Left lung (tissue), 10 donors: ENCODE measurements around the gene ERC2. TPM values are rescaled to one million over a fixed set of nuclear protein-coding genes. Genes with fewer than 3 reads are reported as not detected.
"Not testable (repeated sequence)": the region's sequence is repeated elsewhere in the genome, so short reads cannot be mapped to it uniquely, and the experiment has no call there.

Experiments used
- ATAC-seq: fragments of 200-7000 bp; cut with Tn5 transposase; one replicate; pipeline ENCODE4 v1.9.1; 2020; ENCODE audit warnings: moderate library complexity
- DNase-seq, 4 donors: peaks; one replicate each; pipeline ENCODE4 v3.0.0-alpha.2; 2013 to 2020
- H3K27ac ChIP-seq, 2 donors: fragments of 200-600 bp; sonication (generic) in 1 of 2; one replicate each; pipeline versions ENCODE4 v1.5.0 to v1.8.0; 2020 to 2021
- H3K27me3 ChIP-seq, 2 donors: fragments of 200-600 bp; sonication (generic) in 1 of 2; one replicate each; pipeline versions ENCODE4 v1.5.0 to v1.8.0; 2020 to 2021
- H3K36me3 ChIP-seq, 2 donors: fragments of 200-600 bp; sonication (generic) in 1 of 2; one replicate each; pipeline versions ENCODE4 v1.5.0 to v1.8.0; 2020 to 2021
- H3K4me1 ChIP-seq, 2 donors: fragments of 200-600 bp; one replicate each; pipeline ENCODE4 v1.8.0; 2021
- H3K4me3 ChIP-seq, 2 donors: fragments of 200-600 bp; sonication (generic) in 1 of 2; one replicate each; pipeline versions ENCODE4 v1.5.0 to v1.8.0; 2020 to 2021; ENCODE audit warnings: mild to moderate bottlenecking in 1 of 2
- H3K9me3 ChIP-seq, 2 donors: fragments of 200-600 bp; sonication (generic) in 1 of 2; one replicate each; pipeline versions ENCODE4 v1.5.0 to v1.8.0; 2020 to 2021
- intact Hi-C, 2 donors: fragments of 100-400 bp; cut with DNase I; formaldehyde crosslinking; loops; one replicate each; pipeline versions ENCODE4 v1.11.2 to v1.14.2; 2022
- polyA plus RNA-seq, 6 donors: library from polyadenylated mRNA; unstranded; fragments of 120-200 nt; gene quantifications; one replicate each; pipeline ENCODE4 v1.2.1, GENCODE V29; 2013; ENCODE audit not compliant: insufficient read length in 6 of 6
- total RNA-seq, 2 donors: library from RNA; stranded (reverse); fragmentation: NEBNext Ultra II Directional; extraction: Animal tissue kit (Norgen Biotek cat#: 25700); gene quantifications; one replicate each; pipeline ENCODE4 v1.2.1, GENCODE V29; 2021
- TF ChIP-seq, protein P1 (sequence below), 2 donors: fragments of 200-600 bp; sonication (generic) in 1 of 2; IDR thresholded peaks; one replicate each; pipeline versions ENCODE4 v1.5.0 to v1.8.0; 2021; ENCODE audit warnings: antibody characterized with exemption in 2 of 2
- donor health status: DM: no; HTN: yes; CAD: no.
- donor health status: DM: no; HTN: no; CAD: no.

ERC2 gene
- total and polyA plus RNA-seq, 8 donors: 1.6 to 3.3 (median 2.1) TPM

DNA sequence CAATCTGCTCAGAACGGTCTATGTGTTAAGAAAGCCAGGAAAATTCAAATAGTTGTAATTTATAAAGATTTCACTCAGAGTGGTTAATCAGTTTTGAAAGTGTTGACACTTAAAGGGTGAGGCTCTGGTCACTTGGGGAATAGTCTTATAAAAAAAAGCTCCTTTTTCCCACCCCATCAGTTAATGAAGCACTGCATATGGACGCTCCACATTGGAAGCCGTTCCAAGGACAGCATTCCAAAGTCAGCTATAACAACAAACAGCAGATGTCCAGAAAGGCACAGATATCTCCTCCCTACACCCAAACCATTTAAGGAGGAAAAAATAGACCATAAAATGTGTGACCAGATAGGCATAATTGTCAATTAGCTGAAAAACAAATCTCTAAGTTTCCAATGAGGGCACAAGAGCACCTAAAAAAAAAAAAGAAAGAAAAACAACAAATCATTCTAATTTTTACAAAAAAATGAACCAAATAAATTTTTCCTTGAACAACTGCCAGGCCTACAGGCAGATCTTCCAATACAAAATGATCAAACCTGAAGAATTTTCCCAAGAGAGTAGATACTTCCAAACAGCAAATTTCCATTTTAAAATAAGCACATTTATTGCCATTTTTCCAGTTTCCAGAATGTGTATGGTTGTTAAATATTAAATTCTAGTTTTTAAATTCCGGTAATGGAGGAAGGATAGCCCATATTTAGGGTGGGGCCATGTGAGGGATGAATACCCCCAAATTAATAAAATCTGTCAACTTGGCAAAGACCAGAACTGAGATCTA lies 198.3 kb downstream of the ERC2 start:
- DNase-seq: peak in 1 of 4 donors; percentile 12

DNA sequence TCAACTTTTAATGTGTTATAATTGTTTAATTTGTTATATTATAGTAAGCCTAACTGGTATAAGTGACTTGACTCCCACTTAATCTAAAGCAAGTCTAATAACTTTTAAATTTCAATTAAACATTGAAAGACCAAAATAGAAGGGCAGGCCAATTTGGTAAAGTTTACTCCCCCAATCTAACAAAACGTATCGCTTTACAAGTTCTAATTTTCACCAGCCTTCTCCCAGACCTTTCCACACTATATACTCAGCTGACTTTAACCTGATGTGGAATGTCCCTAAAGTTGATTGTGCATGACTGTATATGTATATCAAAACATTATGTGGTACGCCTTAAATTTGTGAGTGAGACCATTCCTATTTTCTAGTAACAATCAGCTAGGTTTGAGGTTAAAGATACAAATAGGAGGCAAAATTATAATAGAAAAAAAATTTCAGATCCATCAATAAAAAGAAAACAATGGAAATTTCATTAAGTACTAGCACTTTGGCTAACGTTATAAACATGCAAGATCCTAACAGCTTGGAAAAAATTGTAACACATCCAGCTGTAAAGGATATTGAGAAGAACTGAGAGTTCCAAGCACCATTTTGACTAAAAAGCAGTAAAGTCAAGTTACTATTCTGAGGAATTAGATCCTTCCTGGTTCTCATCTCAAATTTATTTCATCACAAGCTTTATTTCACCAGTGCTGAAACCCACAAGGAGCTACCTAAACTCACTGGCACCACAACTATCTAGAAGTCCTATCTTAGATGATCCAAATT lies 199.5 kb downstream of the ERC2 start:
- ATAC-seq (no peak), DNase-seq (no peak)
- TF ChIP-seq, protein P1, sequence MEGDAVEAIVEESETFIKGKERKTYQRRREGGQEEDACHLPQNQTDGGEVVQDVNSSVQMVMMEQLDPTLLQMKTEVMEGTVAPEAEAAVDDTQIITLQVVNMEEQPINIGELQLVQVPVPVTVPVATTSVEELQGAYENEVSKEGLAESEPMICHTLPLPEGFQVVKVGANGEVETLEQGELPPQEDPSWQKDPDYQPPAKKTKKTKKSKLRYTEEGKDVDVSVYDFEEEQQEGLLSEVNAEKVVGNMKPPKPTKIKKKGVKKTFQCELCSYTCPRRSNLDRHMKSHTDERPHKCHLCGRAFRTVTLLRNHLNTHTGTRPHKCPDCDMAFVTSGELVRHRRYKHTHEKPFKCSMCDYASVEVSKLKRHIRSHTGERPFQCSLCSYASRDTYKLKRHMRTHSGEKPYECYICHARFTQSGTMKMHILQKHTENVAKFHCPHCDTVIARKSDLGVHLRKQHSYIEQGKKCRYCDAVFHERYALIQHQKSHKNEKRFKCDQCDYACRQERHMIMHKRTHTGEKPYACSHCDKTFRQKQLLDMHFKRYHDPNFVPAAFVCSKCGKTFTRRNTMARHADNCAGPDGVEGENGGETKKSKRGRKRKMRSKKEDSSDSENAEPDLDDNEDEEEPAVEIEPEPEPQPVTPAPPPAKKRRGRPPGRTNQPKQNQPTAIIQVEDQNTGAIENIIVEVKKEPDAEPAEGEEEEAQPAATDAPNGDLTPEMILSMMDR (IDR thresholded peaks at IDR 0.05): no peak
- peaks cover 0 to 3% of the 10 kb centered on the region in 2 donors for H3K9me3 ChIP-seq
- H3K27me3 ChIP-seq: no peaks in the 10 kb centered on the region
- no peaks in the 10 kb centered on the region for H3K4me1 ChIP-seq
- no peak overlapping the region for H3K4me3 ChIP-seq
- intact Hi-C loops: no loop called here
- H3K36me3 ChIP-seq: no peaks in the 10 kb centered on the region
- no peak overlapping the region for H3K27ac ChIP-seq

More for the DNA sequence above, 198.3 kb downstream of the ERC2 start:
- ATAC-seq: no peak
- intact Hi-C loops: no loop called here
- Histone ChIP-seq H3K4me3 (no peak overlapping the region), H3K27me3 (no peaks in the 10 kb centered on the region), H3K4me1 (no peaks in the 10 kb centered on the region), H3K36me3 (no peaks in the 10 kb centered on the region), H3K27ac (no peak overlapping the region), H3K9me3 (peaks cover 0 to 3% of the 10 kb centered on the region in 2 donors)
- TF ChIP-seq, protein P1 (IDR thresholded peaks at IDR 0.05): no peak

DNA sequence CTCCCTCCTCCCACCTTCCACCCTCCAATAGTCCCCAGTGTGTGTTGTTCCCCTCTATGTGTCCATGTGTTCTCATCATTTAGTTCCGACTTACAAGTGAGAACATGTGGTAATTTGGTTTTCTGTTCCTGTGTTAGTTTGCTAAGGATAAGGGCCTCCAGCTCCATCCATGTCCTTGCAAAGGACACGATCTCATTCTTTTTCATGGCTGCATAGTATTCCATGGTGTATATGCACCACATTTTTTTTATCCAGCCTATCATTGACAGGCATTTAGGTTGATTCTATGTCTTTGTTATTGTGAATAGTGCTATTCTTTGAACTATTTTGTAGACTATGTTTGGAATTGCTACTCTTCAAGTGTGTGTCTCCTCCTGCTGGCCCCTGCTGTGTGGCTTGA lies 206.4 kb downstream of the ERC2 start:
- H3K4me1 ChIP-seq, H3K4me3 ChIP-seq, intact Hi-C loops, H3K36me3 ChIP-seq, H3K27me3 ChIP-seq, DNase-seq, ATAC-seq, H3K27ac ChIP-seq, H3K9me3 ChIP-seq: not testable (repeated sequence)

DNA sequence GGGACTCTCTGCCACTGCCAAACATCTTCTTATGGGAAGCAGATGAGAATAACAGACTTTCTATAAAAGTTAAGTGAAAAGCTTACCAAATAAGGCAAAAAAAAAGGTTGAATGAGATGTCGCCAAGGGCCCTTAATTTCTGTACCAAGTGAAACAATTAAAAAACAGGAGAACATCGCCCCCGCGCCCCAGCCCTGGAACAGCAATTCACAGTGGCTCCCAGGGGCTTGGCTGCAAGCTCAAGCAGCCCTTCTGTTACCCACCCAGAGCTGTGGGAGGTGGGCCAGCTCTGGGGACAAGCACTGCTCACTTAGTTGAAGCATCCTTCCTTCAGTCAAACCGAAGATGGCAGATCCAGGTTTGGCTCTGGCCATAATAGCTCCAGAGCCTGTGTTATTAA lies 208.0 kb downstream of the ERC2 start:
- H3K27ac ChIP-seq: no peak overlapping the region
- ATAC-seq (no peak), DNase-seq (no peak)
- no peak overlapping the region for H3K4me3 ChIP-seq
- H3K36me3 ChIP-seq: no peaks in the 10 kb centered on the region
- TF ChIP-seq, protein P1 (IDR thresholded peaks at IDR 0.05): no peak
- intact Hi-C loops: no loop called here
- H3K27me3 ChIP-seq: no peaks in the 10 kb centered on the region
- no peaks in the 10 kb centered on the region for H3K4me1 ChIP-seq
- H3K9me3 ChIP-seq: peaks cover 0 to 3% of the 10 kb centered on the region in 2 donors

DNA sequence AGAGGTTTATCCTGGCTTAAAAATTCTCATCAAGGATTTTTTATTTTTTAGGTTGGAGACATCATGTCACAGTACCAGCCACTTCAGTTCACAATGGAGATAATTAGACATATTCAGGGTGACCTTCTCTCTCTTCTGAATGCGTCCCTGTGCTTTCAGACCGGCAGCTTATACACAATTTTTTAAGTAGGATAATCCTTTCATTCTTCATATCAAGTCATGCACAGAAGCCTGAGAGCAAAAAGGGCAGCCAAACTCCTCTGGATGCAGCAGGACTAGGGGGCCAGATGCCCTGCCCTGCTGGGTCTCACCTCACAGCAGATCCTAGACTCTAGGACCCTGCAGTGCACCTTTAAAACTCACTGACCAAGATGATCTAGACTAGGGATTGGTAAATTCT lies 210.4 kb downstream of the ERC2 start:
- no peaks in the 10 kb centered on the region for H3K27me3 ChIP-seq
- ATAC-seq: no peak
- no peaks in the 10 kb centered on the region for H3K4me1 ChIP-seq
- no peak overlapping the region for H3K27ac ChIP-seq
- H3K4me3 ChIP-seq: no peak overlapping the region
- H3K9me3 ChIP-seq: no peaks in the 10 kb centered on the region
- intact Hi-C loops: no loop called here
- TF ChIP-seq, protein P1 (IDR thresholded peaks at IDR 0.05): no peak
- no peak for DNase-seq
- no peaks in the 10 kb centered on the region for H3K36me3 ChIP-seq
